OCI-LY1 (cell line): ENCODE results near the gene HS3ST4.

Source experiments
- EZH2 ChIP-seq: fragments of 200-600 bp; sonication (generic), shearing (Covaris generic); IDR thresholded peaks from 2 replicates; pipeline ENCODE4 v1.8.0; 2017; ENCODE audit warnings: borderline replicate concordance, mixed run types, mild to moderate bottlenecking, antibody characterized with exemption, low read length, moderate library complexity, mixed read lengths
- TF ChIP-seq, protein P1 (sequence below): fragments of 200-600 bp; sonication (generic), shearing (Covaris generic); IDR thresholded peaks from 2 replicates; pipeline ENCODE4 v1.5.1; 2017; ENCODE audit warnings: mild to moderate bottlenecking, antibody characterized with exemption, low read length, moderate library complexity, mixed read lengths

DNA sequence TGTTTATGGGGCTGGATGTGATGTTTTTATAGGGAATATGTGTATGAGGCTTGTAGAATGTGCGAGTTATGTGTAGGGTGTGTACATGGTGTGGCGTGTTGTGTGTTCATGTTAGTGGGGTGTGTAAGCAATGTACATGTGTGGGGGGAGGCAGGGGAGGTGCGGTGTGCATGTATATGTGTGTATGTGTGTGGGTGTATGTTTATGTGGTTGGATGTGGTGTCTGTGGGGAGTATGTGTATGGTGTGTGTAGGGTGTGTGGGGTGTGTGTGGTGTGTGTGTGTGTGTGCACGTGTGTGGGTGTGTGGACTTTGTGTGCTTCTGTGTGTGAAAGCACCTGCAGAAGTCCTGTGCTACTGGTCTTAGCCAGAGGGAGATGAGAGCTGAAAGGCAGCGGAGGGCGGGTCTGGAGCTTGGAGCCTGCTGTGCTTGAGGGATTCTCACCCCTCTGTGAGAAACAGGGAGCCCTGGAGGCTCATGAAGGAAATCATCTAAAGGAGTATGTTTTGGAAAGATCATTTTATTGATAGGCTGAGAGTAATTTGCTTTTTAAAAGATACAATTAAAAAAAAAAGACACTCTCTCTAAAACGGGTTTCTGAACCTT is 222.7 kb downstream of the HS3ST4 start:
- TF ChIP-seq, protein P1, sequence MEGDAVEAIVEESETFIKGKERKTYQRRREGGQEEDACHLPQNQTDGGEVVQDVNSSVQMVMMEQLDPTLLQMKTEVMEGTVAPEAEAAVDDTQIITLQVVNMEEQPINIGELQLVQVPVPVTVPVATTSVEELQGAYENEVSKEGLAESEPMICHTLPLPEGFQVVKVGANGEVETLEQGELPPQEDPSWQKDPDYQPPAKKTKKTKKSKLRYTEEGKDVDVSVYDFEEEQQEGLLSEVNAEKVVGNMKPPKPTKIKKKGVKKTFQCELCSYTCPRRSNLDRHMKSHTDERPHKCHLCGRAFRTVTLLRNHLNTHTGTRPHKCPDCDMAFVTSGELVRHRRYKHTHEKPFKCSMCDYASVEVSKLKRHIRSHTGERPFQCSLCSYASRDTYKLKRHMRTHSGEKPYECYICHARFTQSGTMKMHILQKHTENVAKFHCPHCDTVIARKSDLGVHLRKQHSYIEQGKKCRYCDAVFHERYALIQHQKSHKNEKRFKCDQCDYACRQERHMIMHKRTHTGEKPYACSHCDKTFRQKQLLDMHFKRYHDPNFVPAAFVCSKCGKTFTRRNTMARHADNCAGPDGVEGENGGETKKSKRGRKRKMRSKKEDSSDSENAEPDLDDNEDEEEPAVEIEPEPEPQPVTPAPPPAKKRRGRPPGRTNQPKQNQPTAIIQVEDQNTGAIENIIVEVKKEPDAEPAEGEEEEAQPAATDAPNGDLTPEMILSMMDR = no peak
- no peak for TF ChIP-seq EZH2
